Measurements from ENCODE around the gene ACTR1B. TPM values are rescaled to one million over a fixed set of nuclear protein-coding genes. Genes with fewer than 3 reads are reported as not detected.
"Not testable (repeated sequence)": the region's sequence is repeated elsewhere in the genome, so short reads cannot be mapped to it uniquely, and the experiment has no call there.

Gene ACTR1B
- total RNA-seq, 1 donor from 2014 or later: 122 TPM

- Mint-ChIP-seq H3K27ac (peak within 1 kb of the TSS; percentile 96), H3K4me3 (peak within 1 kb of the TSS; percentile 94), H3K27me3 (peaks cover 4% of the 10 kb centered on the region), H3K4me1 (peaks cover 26% of the 10 kb centered on the region), H3K36me3 (ENCODE audit: low read depth) (peaks cover 31% of the 10 kb centered on the region), H3K9me3 (no peaks in the 10 kb centered on the region)
- DNase-seq: peak; percentile 100
- intact Hi-C loops (cut with micrococcal nuclease): loop anchor here (1.0 to 5.0 kb wide), 4 partner anchors 18 to 1536 kb away; partner anchors contain the start of genes ACTR1B, MITD1 and MRPL30
Observed at GRCh38 chr2:97645695-97646629, 17.9 kb downstream of the ACTR1B start, which contains the start of gene COX5B. Gene COX5B, plus strand, starts transcription at chr2:97646062. Its CDS starts 25 bp downstream, at chr2:97646087.

- Mint-ChIP-seq H3K4me1 (peaks cover 23% of the 10 kb centered on the region), H3K27me3 (peaks cover 6% of the 10 kb centered on the region), H3K27ac (peak overlapping the region; percentile 96), H3K9me3 (no peaks in the 10 kb centered on the region), H3K4me3 (peak overlapping the region; percentile 94), H3K36me3 (ENCODE audit: low read depth) (peaks cover 28% of the 10 kb centered on the region)
- DNase-seq: no peak
- intact Hi-C loops (cut with micrococcal nuclease): loop anchor here (1.0 to 5.0 kb wide), 4 partner anchors 19 to 1537 kb away; partner anchors contain the start of genes ACTR1B, MITD1 and MRPL30
Observed at GRCh38 chr2:97645112-97645694, 18.6 kb downstream of the ACTR1B start.

GRCh38 chr2:97644023-97644717 lies 19.7 kb downstream of the ACTR1B start:
- H3K27ac Mint-ChIP-seq: no peak overlapping the region
- peaks cover 20% of the 10 kb centered on the region for H3K36me3 Mint-ChIP-seq (ENCODE audit: low read depth)
- intact Hi-C loops (cut with micrococcal nuclease): no loop called here
- peaks cover 12% of the 10 kb centered on the region for H3K27me3 Mint-ChIP-seq
- H3K9me3 Mint-ChIP-seq: no peaks in the 10 kb centered on the region
- H3K4me1 Mint-ChIP-seq: peaks cover 20% of the 10 kb centered on the region
- DNase-seq: peak; percentile 53
- H3K4me3 Mint-ChIP-seq: no peak overlapping the region

- DNase-seq: peak; percentile 28
- H3K27me3 Mint-ChIP-seq: peaks cover 14% of the 10 kb centered on the region
- H3K27ac Mint-ChIP-seq; H3K36me3 Mint-ChIP-seq (ENCODE audit: low read depth); H3K4me1 Mint-ChIP-seq; H3K9me3 Mint-ChIP-seq; intact Hi-C loops (cut with micrococcal nuclease); H3K4me3 Mint-ChIP-seq: not testable (repeated sequence)
Observed at GRCh38 chr2:97626049-97626430, 37.8 kb downstream of the ACTR1B start.

GRCh38 chr2:97625354-97626048 lies 38.3 kb downstream of the ACTR1B start:
- H3K27ac Mint-ChIP-seq; H3K4me3 Mint-ChIP-seq; intact Hi-C loops (cut with micrococcal nuclease); H3K4me1 Mint-ChIP-seq; H3K36me3 Mint-ChIP-seq (ENCODE audit: low read depth); H3K9me3 Mint-ChIP-seq: not testable (repeated sequence)
- DNase-seq: peak; percentile 25
- H3K27me3 Mint-ChIP-seq: peaks cover 12% of the 10 kb centered on the region

- H3K27ac Mint-ChIP-seq; H3K4me1 Mint-ChIP-seq; H3K36me3 Mint-ChIP-seq (ENCODE audit: low read depth); H3K9me3 Mint-ChIP-seq; H3K4me3 Mint-ChIP-seq; intact Hi-C loops (cut with micrococcal nuclease); H3K27me3 Mint-ChIP-seq: not testable (repeated sequence)
- peak; percentile 40 for DNase-seq
Observed at GRCh38 chr2:97622976-97623375, 40.9 kb downstream of the ACTR1B start.

GRCh38 chr2:97620492-97620891 lies 43.4 kb downstream of the ACTR1B start:
- not testable (repeated sequence) for DNase-seq, H3K4me1 Mint-ChIP-seq, H3K9me3 Mint-ChIP-seq

GRCh38 chr2:97618939-97619827 lies 44.7 kb downstream of the ACTR1B start:
- H3K36me3 Mint-ChIP-seq (ENCODE audit: low read depth); H3K27me3 Mint-ChIP-seq; H3K27ac Mint-ChIP-seq; H3K9me3 Mint-ChIP-seq; DNase-seq; intact Hi-C loops (cut with micrococcal nuclease); H3K4me3 Mint-ChIP-seq; H3K4me1 Mint-ChIP-seq: not testable (repeated sequence)

More at GRCh38 chr2:97620492-97620891, 43.4 kb downstream of the ACTR1B start:
- H3K27me3 Mint-ChIP-seq; H3K27ac Mint-ChIP-seq; intact Hi-C loops (cut with micrococcal nuclease); H3K4me3 Mint-ChIP-seq; H3K36me3 Mint-ChIP-seq (ENCODE audit: low read depth): not testable (repeated sequence)

- Mint-ChIP-seq H3K9me3 (peaks cover 3% of the 10 kb centered on the region), H3K27me3 (no peaks in the 10 kb centered on the region), H3K4me3 (no peak overlapping the region), H3K27ac (no peak overlapping the region), H3K36me3 (ENCODE audit: low read depth) (no peaks in the 10 kb centered on the region), H3K4me1 (peaks cover 3% of the 10 kb centered on the region)
- intact Hi-C loops (cut with micrococcal nuclease): no loop called here
- no peak for DNase-seq
Observed at GRCh38 chr2:97617911-97618310, 45.9 kb downstream of the ACTR1B start.

GRCh38 chr2:97615746-97616145 lies 48.1 kb downstream of the ACTR1B start:
- H3K27ac Mint-ChIP-seq: not testable (repeated sequence)

GRCh38 chr2:97611895-97612294 lies 51.9 kb downstream of the ACTR1B start:
- intact Hi-C loops (cut with micrococcal nuclease): not testable (repeated sequence)

More at GRCh38 chr2:97615746-97616145, 48.1 kb downstream of the ACTR1B start:
- H3K36me3 Mint-ChIP-seq (ENCODE audit: low read depth); H3K9me3 Mint-ChIP-seq; H3K27me3 Mint-ChIP-seq; intact Hi-C loops (cut with micrococcal nuclease); H3K4me1 Mint-ChIP-seq; H3K4me3 Mint-ChIP-seq; DNase-seq: not testable (repeated sequence)

GRCh38 chr2:97608745-97609144 lies 55.1 kb downstream of the ACTR1B start:
- H3K27me3 Mint-ChIP-seq; DNase-seq; H3K4me3 Mint-ChIP-seq; H3K36me3 Mint-ChIP-seq (ENCODE audit: low read depth); H3K27ac Mint-ChIP-seq; H3K9me3 Mint-ChIP-seq; H3K4me1 Mint-ChIP-seq; intact Hi-C loops (cut with micrococcal nuclease): not testable (repeated sequence)

More at GRCh38 chr2:97611895-97612294, 51.9 kb downstream of the ACTR1B start:
- H3K27me3 Mint-ChIP-seq; H3K36me3 Mint-ChIP-seq (ENCODE audit: low read depth); DNase-seq; H3K4me1 Mint-ChIP-seq; H3K9me3 Mint-ChIP-seq; H3K27ac Mint-ChIP-seq; H3K4me3 Mint-ChIP-seq: not testable (repeated sequence)

Measured in activated CD4-positive, alpha-beta T cell treated with anti-CD3 and anti-CD28 coated beads, Interleukin-2, amount 10 ng/mL, durations not matched to agents 24 days and 14 days (primary cell).